Panc1 (cell line): ENCODE results near the gene CCNI. TPM values are rescaled to one million over a fixed set of nuclear protein-coding genes. Genes with fewer than 3 reads are reported as not detected.
"Not testable (repeated sequence)": the region's sequence is repeated elsewhere in the genome, so short reads cannot be mapped to it uniquely, and the experiment has no call there.

Experiments
- ATAC-seq: fragments of 200-7000 bp; cut with Tn5 transposase; 2 replicates; pipeline ENCODE4 v1.9.1; 2020; ENCODE audit warnings: mild to moderate bottlenecking, moderate library complexity
- BruUV-seq: library from RNA; stranded (reverse); fragments of 400-500 nt; replicated peaks from 2 replicates; lab custom pipeline; 2021; lab: Mats Ljungman, UMichigan
- CTCF ChIA-PET: fragments of 300-600 bp; sonication (Branson Sonifier 250); formaldehyde crosslinking; loops from one replicate; lab custom pipeline; 2022; ENCODE audit warnings: antibody characterized with exemption; lab: Charles Lee
- POLR2A ChIA-PET: fragments of 300-600 bp; sonication (Branson Sonifier 250); formaldehyde crosslinking; loops from one replicate; lab custom pipeline; 2022; ENCODE audit warnings: antibody characterized with exemption; lab: Charles Lee
- DNase-seq: peaks from one replicate; pipeline ENCODE4 v3.0.0-alpha.2; 2010; ENCODE audit warnings: low read depth, low spot score
- H3K27ac ChIP-seq: 2 replicates; pipeline ENCODE4 v1.5.1; 2011; ENCODE audit warnings: mild to moderate bottlenecking, low read length, inconsistent platforms
- H3K27me3 ChIP-seq: fragments of 200-500 bp; sonication (Bioruptor generic); 2 replicates; pipeline ENCODE4 v1.6.0; 2014; ENCODE audit warnings: low read length, inconsistent platforms; ENCODE audit not compliant: control insufficient read depth, insufficient read depth
- H3K36me3 ChIP-seq: fragments of 200-500 bp; sonication (Bioruptor generic); 2 replicates; pipeline ENCODE4 v1.5.1; 2014; ENCODE audit warnings: inconsistent platforms, mild to moderate bottlenecking, low read length, moderate library complexity; ENCODE audit not compliant: control insufficient read depth, insufficient read depth
- H3K4me1 ChIP-seq: 2 replicates; pipeline ENCODE4 v1.5.1; 2011; ENCODE audit warnings: inconsistent platforms, mild to moderate bottlenecking, low read length, moderate library complexity; ENCODE audit not compliant: control insufficient read depth, insufficient read depth
- H3K4me3 ChIP-seq, 2 experiments: 2 replicates each; pipeline ENCODE4 v1.5.1; 2011 to 2012; ENCODE audit warnings: low read depth in 2 of 2, low read length in 2 of 2, mild to moderate bottlenecking in 2 of 2, inconsistent platforms in 1 of 2, moderate library complexity in 1 of 2
- H3K9me3 ChIP-seq: fragments of 200-500 bp; sonication (Bioruptor generic); 2 replicates; pipeline ENCODE4 v1.5.1; 2014; ENCODE audit warnings: low read depth, mild to moderate bottlenecking, inconsistent platforms, low read length, moderate library complexity; ENCODE audit not compliant: control insufficient read depth, insufficient read depth
- POLR2AphosphoS5 ChIP-seq: IDR thresholded peaks from 2 replicates; pipeline ENCODE4 v1.6.1; 2012; ENCODE audit warnings: mild to moderate bottlenecking, low read depth, low read length, moderate library complexity
- SIN3A ChIP-seq: IDR thresholded peaks from 2 replicates; pipeline ENCODE4 v1.6.1; 2012; ENCODE audit warnings: low read depth, mild to moderate bottlenecking, low read length, moderate library complexity, borderline replicate concordance; ENCODE audit not compliant: insufficient read depth
- TCF7L2 ChIP-seq: IDR thresholded peaks from 2 replicates; pipeline ENCODE4 v1.6.1; 2011; ENCODE audit warnings: mild to moderate bottlenecking, low read depth, low read length, inconsistent platforms
- in situ Hi-C: cut with HindIII; loops from 2 replicates; pipeline ENCODE4 v1.10.0; 2016; ENCODE audit warnings: low sequenced_read_pairs, low pct_unique_long_range_greater_than_20kb
- intact Hi-C: fragments of 100-400 bp; cut with micrococcal nuclease; formaldehyde crosslinking; loops from one replicate; pipeline ENCODE4 v1.10.0; 2022; ENCODE audit not compliant: unreplicated experiment
- total RNA-seq: library from RNA; stranded (reverse); gene quantifications from one replicate; pipeline ENCODE4 v1.2.1, GENCODE V29; 2021; ENCODE audit not compliant: unreplicated experiment
- TF ChIP-seq, protein P1 (sequence below): fragments of 450-650 bp; IDR thresholded peaks from 2 replicates; pipeline ENCODE4 v1.5.1; 2017; ENCODE audit warnings: mild to moderate bottlenecking
- TF ChIP-seq, protein P2 (sequence below), 2 experiments: IDR thresholded peaks; 2 replicates each; pipeline ENCODE4 v1.6.1; 2011 to 2012; ENCODE audit warnings: low read depth in 2 of 2, control low read depth in 1 of 2, low read length in 1 of 2, mild to moderate bottlenecking in 1 of 2, moderate library complexity in 1 of 2; ENCODE audit not compliant: insufficient read depth in 1 of 2

Gene CCNI
- total RNA-seq, 1 experiment from 2014 or later, result 125 TPM

DNA sequence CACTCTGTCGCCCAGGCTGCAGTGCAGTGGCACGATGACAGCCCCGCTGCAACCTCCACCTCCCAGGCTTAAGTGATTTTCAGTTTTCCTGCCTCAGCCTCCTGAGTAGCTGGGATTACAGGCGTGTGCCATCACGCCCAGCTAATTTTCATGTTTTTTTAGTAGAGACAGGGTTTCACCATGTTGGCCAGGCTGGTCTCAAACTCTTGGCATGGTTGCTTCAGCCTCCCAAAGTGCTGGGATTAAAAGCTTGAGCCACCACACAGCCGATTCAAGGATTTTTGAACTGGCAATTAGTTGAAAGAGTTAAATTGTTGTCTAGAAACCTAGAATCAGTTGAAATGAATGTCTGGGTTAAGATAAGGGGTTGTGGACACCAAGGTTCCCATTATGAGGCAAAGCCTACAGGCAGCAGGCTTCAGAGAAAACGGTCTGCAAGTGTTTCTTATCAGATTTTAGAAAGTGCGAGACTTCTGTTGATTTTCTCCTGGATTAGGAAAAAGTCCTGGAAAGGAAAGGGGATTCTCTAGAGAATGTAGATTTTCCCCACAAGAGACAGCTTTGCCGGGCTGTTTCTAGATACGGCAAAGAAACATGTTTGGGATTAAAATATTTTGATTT lies 8.3 kb upstream of the CCNI start:
- ATAC-seq (no peak), DNase-seq (no peak)
- no peaks in the 10 kb centered on the region for H3K4me1 ChIP-seq
- H3K4me3 ChIP-seq, result no peak overlapping the region
- TF ChIP-seq, protein P1, sequence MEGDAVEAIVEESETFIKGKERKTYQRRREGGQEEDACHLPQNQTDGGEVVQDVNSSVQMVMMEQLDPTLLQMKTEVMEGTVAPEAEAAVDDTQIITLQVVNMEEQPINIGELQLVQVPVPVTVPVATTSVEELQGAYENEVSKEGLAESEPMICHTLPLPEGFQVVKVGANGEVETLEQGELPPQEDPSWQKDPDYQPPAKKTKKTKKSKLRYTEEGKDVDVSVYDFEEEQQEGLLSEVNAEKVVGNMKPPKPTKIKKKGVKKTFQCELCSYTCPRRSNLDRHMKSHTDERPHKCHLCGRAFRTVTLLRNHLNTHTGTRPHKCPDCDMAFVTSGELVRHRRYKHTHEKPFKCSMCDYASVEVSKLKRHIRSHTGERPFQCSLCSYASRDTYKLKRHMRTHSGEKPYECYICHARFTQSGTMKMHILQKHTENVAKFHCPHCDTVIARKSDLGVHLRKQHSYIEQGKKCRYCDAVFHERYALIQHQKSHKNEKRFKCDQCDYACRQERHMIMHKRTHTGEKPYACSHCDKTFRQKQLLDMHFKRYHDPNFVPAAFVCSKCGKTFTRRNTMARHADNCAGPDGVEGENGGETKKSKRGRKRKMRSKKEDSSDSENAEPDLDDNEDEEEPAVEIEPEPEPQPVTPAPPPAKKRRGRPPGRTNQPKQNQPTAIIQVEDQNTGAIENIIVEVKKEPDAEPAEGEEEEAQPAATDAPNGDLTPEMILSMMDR, result no peak
- TF ChIP-seq POLR2AphosphoS5 (no peak), TCF7L2 (no peak), SIN3A (no peak)
- TF ChIP-seq, protein P2, sequence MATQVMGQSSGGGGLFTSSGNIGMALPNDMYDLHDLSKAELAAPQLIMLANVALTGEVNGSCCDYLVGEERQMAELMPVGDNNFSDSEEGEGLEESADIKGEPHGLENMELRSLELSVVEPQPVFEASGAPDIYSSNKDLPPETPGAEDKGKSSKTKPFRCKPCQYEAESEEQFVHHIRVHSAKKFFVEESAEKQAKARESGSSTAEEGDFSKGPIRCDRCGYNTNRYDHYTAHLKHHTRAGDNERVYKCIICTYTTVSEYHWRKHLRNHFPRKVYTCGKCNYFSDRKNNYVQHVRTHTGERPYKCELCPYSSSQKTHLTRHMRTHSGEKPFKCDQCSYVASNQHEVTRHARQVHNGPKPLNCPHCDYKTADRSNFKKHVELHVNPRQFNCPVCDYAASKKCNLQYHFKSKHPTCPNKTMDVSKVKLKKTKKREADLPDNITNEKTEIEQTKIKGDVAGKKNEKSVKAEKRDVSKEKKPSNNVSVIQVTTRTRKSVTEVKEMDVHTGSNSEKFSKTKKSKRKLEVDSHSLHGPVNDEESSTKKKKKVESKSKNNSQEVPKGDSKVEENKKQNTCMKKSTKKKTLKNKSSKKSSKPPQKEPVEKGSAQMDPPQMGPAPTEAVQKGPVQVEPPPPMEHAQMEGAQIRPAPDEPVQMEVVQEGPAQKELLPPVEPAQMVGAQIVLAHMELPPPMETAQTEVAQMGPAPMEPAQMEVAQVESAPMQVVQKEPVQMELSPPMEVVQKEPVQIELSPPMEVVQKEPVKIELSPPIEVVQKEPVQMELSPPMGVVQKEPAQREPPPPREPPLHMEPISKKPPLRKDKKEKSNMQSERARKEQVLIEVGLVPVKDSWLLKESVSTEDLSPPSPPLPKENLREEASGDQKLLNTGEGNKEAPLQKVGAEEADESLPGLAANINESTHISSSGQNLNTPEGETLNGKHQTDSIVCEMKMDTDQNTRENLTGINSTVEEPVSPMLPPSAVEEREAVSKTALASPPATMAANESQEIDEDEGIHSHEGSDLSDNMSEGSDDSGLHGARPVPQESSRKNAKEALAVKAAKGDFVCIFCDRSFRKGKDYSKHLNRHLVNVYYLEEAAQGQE (IDR thresholded peaks at IDR 0.05; ENCODE audit: insufficient read depth in 1 of 2, low read depth in 2 of 2, low read length in 1 of 2), result no peak
- H3K27ac ChIP-seq, result no peak overlapping the region
- POLR2A ChIA-PET, result no interaction called here
- CTCF ChIA-PET, result interaction anchor here (0.6 kb wide), 1 partner anchor 12 kb away, joined by 3 read pairs; no protein-coding TSS in a partner anchor
- intact Hi-C loops (no loop called here), in situ Hi-C loops (no loop called here)
- H3K36me3 ChIP-seq, result no peaks in the 10 kb centered on the region
- no peaks in the 10 kb centered on the region for H3K27me3 ChIP-seq
- no peaks in the 10 kb centered on the region for H3K9me3 ChIP-seq
- no TSS peak for BruUV-seq

GRCh38 chr4:77082886-77083608 lies 7.3 kb upstream of the CCNI start:
- Histone ChIP-seq H3K36me3 (no peaks in the 10 kb centered on the region), H3K9me3 (no peaks in the 10 kb centered on the region), H3K27me3 (no peaks in the 10 kb centered on the region), H3K27ac (no peak overlapping the region), H3K4me1 (no peaks in the 10 kb centered on the region), H3K4me3 (no peak overlapping the region)
- ChIA-PET CTCF (interaction anchor here (0.6 kb wide), 1 partner anchor 13 kb away, joined by 3 read pairs; no protein-coding TSS in a partner anchor), POLR2A (interaction anchor here (0.6 kb wide), 3 partner anchors 51 to 74 kb away, joined by 4 to 23 read pairs (median 6); partner anchors contain the start of gene CCNG2)
- DNase-seq (no peak), ATAC-seq (no peak)
- TF ChIP-seq, protein P2 (IDR thresholded peaks at IDR 0.05; ENCODE audit: insufficient read depth in 1 of 2, low read depth in 2 of 2, low read length in 1 of 2), result no peak
- TF ChIP-seq SIN3A (no peak), POLR2AphosphoS5 (no peak)
- TF ChIP-seq, protein P1, result no peak
- no TSS peak for BruUV-seq
- intact Hi-C loops, result no loop called here
- in situ Hi-C loops, result no loop called here

DNA sequence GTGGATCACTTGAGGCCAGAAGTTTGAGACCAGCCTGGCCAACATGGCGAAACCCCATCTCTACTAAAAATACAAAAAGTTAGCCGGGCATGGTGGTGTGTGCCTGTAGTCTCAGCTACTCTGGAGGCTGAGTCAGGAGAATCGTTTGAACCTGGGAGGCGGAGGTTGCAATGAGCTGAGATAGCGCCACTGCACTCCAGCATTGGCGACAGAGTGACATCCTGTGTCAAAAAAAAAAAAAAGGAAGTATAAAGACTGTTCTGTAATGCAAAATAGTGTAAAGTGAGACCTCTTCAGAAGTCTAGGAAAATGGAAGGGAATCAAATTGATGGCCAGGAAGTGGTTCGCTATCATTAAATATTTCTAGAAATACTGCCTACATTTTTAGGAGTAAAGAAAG lies 5.0 kb upstream of the CCNI start:
- in situ Hi-C loops, intact Hi-C loops, CTCF ChIA-PET, H3K4me1 ChIP-seq, BruUV-seq, H3K9me3 ChIP-seq, H3K27ac ChIP-seq, POLR2A ChIA-PET, DNase-seq, H3K36me3 ChIP-seq, ATAC-seq, H3K4me3 ChIP-seq, H3K27me3 ChIP-seq: not testable (repeated sequence)
